ENCODE measurements around the gene RPA3.
A peak's percentile ranks its signal among the peaks of the same experiment; 100 is the strongest.
"Not testable (repeated sequence)": the region's sequence is repeated elsewhere in the genome, so short reads cannot be mapped to it uniquely, and the experiment has no call there.

The RPA3 gene

DNA sequence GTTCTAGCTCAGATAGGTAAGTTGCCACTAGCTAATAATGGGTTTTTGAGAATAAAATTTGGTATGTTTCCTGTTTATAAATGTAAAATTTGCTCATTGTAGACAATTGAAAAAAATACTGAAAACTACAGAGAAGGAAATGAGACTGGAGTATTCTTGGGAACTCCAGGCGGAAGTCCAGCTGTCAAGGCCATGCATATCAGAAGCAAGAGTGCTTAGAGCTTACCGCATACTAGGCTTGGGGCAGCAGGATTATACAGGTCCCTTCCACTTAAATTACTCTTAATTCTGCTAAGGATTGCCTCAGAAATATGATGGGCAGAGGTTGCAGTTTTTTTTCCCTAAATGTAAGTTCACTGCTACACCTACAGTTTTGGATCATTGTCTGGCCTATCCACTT lies 51.2 kb downstream of the RPA3 start:
- DNase-seq (ENCODE audit: low read depth): no peak

DNA sequence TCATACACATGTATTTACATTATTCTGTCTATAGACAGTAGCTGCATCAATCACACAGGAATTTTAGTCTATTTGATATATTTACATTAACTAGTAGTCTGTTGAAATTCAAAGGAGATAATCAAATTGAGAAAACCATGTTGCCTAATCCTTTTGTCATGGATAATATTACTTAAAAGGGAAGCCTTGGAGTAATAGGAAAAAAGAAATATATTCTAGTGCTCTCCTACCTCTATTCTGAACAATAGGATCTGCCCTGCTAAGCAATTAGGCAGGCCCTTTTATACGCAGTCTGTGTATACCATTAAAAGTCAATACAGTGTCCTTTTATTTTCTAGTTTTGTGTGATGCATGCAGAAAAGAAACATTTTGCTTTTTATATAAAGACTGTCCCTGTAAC lies 53.4 kb downstream of the RPA3 start:
- DNase-seq (ENCODE audit: low read depth): no peak
- no peak overlapping the region for H3K4me3 ChIP-seq (ENCODE audit: low read depth, low read length)

More for the DNA sequence above, 51.2 kb downstream of the RPA3 start:
- H3K4me3 ChIP-seq (ENCODE audit: low read depth, low read length): no peak overlapping the region

- no peak overlapping the region for H3K4me3 ChIP-seq (ENCODE audit: low read depth, low read length)
- DNase-seq (ENCODE audit: low read depth): no peak
Measured at GRCh38 chr7:7664291-7664690, 54.1 kb downstream of the RPA3 start.

- no peak overlapping the region for H3K4me3 ChIP-seq (ENCODE audit: low read depth, low read length)
- DNase-seq (ENCODE audit: low read depth): peak; percentile 6
Measured at GRCh38 chr7:7662527-7662926, 55.9 kb downstream of the RPA3 start.

DNA sequence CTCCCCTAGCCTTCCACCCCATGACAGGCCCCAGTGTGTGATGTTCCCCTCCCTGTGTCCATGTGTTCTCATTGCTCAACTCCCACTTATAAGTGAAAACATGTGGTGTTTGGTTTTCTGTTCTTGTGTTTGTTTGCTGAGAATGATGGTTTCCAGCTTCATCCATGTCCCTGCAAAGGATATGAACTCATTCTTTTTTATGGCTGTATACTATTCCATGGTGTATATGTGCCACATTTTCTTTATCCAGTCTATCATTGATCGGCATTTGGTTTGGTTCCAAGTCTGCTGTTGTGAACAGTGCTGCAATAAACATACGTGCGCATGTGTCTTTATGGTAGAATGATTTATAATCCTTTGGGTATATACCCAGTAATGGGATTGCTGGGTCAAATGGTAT lies 61.9 kb downstream of the RPA3 start:
- DNase-seq (ENCODE audit: low read depth); H3K4me3 ChIP-seq (ENCODE audit: low read depth, low read length): not testable (repeated sequence)

GRCh38 chr7:7654964-7655715 lies 63.3 kb downstream of the RPA3 start:
- no peak overlapping the region for H3K4me3 ChIP-seq (ENCODE audit: low read depth, low read length)
- DNase-seq (ENCODE audit: low read depth): peak; percentile 2

DNA sequence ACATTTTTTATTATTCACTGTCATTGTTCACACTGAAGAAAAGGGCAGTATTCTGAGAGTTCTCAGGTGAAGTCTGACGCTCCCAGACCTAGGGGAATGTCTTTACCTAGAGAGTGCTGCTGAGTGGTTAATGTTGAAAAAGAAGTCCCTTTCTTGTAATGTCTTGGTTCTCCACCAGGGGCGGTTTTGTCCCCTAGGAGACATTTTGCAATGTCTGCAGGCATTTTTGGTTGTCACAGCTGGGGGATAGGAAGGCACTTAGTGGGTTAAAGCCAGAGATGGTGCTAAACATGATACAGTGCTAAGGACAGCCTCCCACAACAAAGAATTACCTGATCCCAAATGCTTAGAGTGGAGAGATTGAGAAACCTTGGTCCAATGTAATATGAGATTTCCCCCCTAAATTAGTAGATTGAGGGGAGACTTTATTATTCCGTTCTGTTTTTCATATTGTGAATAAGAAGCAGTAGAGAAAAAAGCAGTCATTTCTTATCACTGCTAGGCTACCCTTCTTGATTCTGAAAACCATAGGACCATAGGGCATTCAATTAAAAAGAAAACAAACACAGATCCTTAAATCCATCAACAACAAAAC lies 64.7 kb downstream of the RPA3 start:
- no peak overlapping the region for H3K4me3 ChIP-seq (ENCODE audit: low read depth, low read length)
- no peak for DNase-seq (ENCODE audit: low read depth)

DNA sequence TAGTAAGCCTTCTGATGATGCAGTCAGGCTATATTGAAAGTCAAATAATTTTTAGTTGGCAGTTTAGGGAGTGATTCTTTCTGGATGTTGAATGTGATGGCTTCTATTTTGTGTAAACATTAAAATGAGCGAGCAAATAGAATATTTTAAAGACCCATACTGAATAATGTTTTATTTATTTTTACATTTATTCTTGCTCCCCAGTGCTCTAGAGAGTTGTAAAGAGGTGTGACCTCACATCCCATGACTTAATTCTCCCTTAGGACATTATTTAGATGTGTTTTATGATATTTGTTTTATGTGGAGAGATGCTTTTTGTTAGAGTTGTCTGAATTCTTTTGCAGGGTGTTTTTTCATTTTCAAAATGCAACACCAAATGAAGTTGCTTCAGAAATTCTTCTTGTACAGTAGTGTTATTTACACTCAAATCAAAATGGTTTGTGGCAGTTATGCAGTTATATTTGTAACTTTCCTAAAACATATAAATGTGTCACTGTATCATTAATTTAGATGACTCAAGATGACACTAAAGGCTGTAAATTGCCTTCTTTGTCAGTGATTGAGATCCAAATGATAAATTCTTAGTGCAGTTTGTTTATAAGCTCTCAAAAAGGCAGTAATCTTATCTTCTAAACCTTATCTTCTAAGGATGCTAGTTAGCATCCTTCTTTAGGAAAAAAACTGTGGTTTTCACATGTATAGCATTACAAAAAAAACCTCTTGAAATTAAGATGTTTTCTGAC lies 65.4 kb downstream of the RPA3 start:
- H3K4me3 ChIP-seq (ENCODE audit: low read depth, low read length): no peak overlapping the region
- DNase-seq (ENCODE audit: low read depth): no peak

GRCh38 chr7:7651479-7651878 lies 66.9 kb downstream of the RPA3 start:
- peak; percentile 4 for DNase-seq (ENCODE audit: low read depth)
- H3K4me3 ChIP-seq (ENCODE audit: low read depth, low read length): no peak overlapping the region

DNA sequence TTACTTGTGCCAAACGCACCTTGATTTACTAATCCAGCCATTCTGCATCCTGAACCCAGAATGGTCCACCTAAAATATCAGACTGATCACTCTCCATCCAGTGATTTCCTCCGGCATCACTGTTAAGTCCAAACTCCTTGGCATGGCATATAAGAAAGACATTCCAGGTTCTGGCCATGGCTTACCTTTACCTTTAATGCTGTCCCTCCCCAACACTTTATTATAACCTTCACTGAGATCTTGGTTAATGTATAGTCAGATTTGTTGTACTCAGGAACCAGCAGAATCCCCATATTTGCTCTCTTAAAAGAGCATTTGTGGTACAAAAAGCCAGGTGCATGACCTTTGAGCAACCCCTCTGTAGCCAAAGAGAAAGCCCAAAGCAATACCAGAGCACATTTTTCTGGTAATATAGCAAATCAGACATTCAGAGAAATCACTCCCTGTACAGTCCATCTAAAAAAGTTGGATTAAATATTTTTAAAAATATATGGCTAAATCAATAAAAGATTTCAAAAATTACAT lies 67.7 kb downstream of the RPA3 start:
- no peak overlapping the region for H3K4me3 ChIP-seq (ENCODE audit: low read depth, low read length)
- no peak for DNase-seq (ENCODE audit: low read depth)

DNA sequence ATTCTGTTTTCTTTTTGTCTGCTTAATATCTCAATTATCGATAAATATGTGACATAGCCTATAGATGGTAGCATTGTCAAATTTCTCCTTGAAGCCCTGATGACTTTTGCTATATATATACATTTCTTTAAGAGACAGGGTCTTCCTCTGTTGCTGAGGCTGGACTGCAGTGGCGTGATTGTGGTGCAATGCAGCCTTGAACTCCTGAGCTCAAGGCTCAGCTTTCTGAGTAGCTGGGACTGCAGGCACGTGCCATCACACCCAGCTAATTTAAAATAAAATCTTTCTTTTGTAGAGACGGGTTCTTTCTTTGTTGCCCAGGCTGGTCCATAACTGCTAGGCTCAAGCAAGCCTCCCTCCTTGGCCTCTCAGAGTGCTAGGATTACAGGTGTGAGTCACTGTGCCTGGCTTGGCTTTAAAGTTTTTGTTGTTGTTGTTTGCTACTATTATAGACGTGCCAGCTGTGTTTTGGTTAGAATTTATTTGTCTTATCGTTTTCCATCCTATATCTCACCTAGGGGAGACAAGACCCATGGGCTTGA lies 70.8 kb downstream of the RPA3 start:
- DNase-seq (ENCODE audit: low read depth): no peak
- no peak overlapping the region for H3K4me3 ChIP-seq (ENCODE audit: low read depth, low read length)

GRCh38 chr7:7642081-7642480 lies 76.3 kb downstream of the RPA3 start:
- H3K4me3 ChIP-seq (ENCODE audit: low read depth, low read length): no peak overlapping the region
- DNase-seq (ENCODE audit: low read depth): no peak

GRCh38 chr7:7641129-7641663 lies 77.2 kb downstream of the RPA3 start:
- no peak for DNase-seq (ENCODE audit: low read depth)
- H3K4me3 ChIP-seq (ENCODE audit: low read depth, low read length): peak overlapping the region; percentile 97

DNA sequence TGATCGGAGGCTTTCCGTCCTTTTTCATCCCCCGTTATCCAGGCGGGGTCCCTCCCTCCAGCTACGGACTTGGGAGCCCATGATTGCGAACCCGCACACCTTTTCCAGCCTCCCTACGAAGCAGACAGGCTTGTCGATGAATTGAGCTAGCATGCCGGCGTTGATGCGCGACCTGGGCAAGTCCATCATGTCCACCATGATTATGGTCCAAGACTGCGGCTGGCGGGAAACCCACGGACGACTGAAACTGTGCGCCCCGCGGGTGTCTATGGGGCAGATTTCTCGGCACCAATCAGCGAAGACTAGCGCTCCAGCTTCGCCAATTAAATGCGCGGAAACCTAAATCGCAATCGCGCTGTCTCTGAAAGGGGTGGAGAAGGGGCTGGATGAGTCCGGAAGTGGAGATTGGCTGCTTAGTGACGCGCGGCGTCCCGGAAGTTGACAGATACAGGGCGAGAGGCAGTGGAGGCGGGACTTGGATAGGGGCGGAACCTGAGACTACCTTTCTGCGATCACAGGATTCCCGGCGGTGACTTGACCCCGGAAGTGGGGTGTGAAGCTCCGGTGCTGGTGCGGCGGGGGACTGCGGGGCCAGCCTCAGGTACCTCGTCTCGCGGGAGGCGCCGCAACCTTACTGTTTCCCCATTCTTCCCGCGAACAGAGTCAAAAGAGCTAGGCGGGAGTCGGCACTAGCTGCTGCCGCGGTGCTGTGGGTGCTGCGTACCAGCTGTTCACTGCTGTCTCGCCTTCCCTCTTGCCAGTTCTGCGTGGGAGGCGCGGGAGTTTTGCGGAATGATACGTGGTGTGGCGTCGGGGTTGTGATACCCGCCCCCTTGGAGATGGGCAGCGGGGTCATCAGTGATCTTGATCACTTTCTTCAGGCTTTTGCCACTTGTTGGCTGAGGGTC lies 77.9 kb downstream of the RPA3 start, which contains the start of gene UMAD1:
UMAD1 (plus strand) TSS at position 532 of the 908 bp plus-strand sequence. CDS start 32,620 bp downstream, outside the sequence.
- DNase-seq (ENCODE audit: low read depth): peak; percentile 93
- peak within 1 kb of the TSS; percentile 97 for H3K4me3 ChIP-seq (ENCODE audit: low read depth, low read length)

- no peak for DNase-seq (ENCODE audit: low read depth)
- peak overlapping the region; percentile 97 for H3K4me3 ChIP-seq (ENCODE audit: low read depth, low read length)
Measured at GRCh38 chr7:7639847-7640220, 78.6 kb downstream of the RPA3 start.

DNA sequence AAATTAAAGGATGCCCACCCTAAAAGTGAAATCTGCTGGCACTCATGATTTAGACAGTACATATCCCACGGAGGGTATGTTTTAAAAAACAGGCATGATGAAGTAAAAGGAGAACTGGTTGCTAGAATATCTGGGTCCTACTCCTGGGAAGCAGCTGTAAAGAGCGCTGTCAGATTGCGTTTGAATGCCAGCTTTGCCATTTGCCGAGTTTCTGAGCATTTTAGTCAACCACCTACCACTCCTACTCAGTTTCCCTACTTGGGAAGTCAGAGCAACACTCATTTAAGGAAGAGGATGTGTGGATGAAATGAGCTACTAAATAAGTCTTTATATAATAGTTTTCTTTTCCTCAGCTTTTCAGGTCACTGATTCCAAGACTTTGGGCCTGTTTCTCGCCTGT lies 79.0 kb downstream of the RPA3 start:
- H3K4me3 ChIP-seq (ENCODE audit: low read depth, low read length): peak overlapping the region; percentile 97
- DNase-seq (ENCODE audit: low read depth): no peak

GRCh38 chr7:7630626-7631329 lies 87.6 kb downstream of the RPA3 start:
- DNase-seq (ENCODE audit: low read depth): no peak
- H3K4me3 ChIP-seq (ENCODE audit: low read depth, low read length): no peak overlapping the region

DNA sequence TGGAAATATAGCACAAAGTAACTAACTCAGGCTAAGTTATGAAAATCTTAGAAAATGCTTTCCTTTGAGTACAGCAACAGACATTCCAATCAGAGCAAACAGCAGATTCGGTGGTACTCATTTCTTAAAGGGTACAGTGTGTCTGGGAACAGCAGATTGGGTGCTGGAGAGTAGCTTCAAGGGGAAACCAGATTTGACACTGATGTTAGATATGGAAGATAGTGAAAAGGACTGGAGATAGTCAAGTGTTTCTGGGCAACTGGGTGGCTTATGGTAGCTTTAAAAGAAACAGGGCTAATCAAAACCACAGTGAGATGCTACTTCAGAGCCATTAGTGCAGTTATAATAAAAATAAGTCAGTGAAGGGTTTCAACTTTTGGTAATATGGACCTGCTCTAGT lies 89.9 kb downstream of the RPA3 start:
- no peak for DNase-seq (ENCODE audit: low read depth)
- no peak overlapping the region for H3K4me3 ChIP-seq (ENCODE audit: low read depth, low read length)
